Activated B cell treated with CpG ODN at 0.5 μM for 24 hours (primary cell): ENCODE results near the gene SLC1A2. TPM values are rescaled to one million over a fixed set of nuclear protein-coding genes. Genes with fewer than 3 reads are reported as not detected.

Source experiments
- ATAC-seq: fragments of 200-7000 bp; cut with Tn5 transposase; one replicate; pipeline ENCODE4 v1.10.0; 2021; ENCODE audit warnings: low read depth, mild to moderate bottlenecking, moderate library complexity
- CTCF ChIA-PET: fragments of 350-600 bp; sonication (Branson Sonifier 250); formaldehyde crosslinking; loops from one replicate; lab custom pipeline; 2021; ENCODE audit warnings: antibody characterized with exemption; lab: Charles Lee
- POLR2A ChIA-PET: fragments of 350-600 bp; sonication (Branson Sonifier 250); formaldehyde crosslinking; loops from one replicate; lab custom pipeline; 2021; ENCODE audit warnings: antibody characterized with exemption; lab: Charles Lee
- DNase-seq: peaks from one replicate; pipeline ENCODE4 v3.0.0; 2022
- H3K27ac Mint-ChIP-seq: one replicate; pipeline ENCODE4 v1.8.0; 2020; ENCODE audit warnings: mixed read lengths
- H3K27me3 Mint-ChIP-seq: one replicate; pipeline ENCODE4 v1.8.0; 2021; ENCODE audit warnings: mixed read lengths
- H3K36me3 Mint-ChIP-seq: one replicate; pipeline ENCODE4 v1.8.0; 2021; ENCODE audit warnings: low read depth, mixed read lengths
- H3K4me1 Mint-ChIP-seq: one replicate; pipeline ENCODE4 v1.8.0; 2021; ENCODE audit warnings: mixed read lengths
- H3K4me3 Mint-ChIP-seq: one replicate; pipeline ENCODE4 v1.8.0; 2020; ENCODE audit warnings: mild to moderate bottlenecking, mixed read lengths
- H3K9me3 Mint-ChIP-seq: one replicate; pipeline ENCODE4 v1.8.0; 2020; ENCODE audit warnings: mixed read lengths
- CTCF ChIP-seq: fragments of 200-600 bp; IDR thresholded peaks from one replicate; pipeline ENCODE4 v1.8.0; 2022; ENCODE audit warnings: antibody characterized with exemption, mild to moderate bottlenecking
- intact Hi-C: fragments of 100-400 bp; cut with micrococcal nuclease; formaldehyde crosslinking; loops from one replicate; pipeline ENCODE4 v1.15.1; 2024
- total RNA-seq: library from RNA; stranded (reverse); gene quantifications from 2 replicates; pipeline ENCODE4 v1.2.3, GENCODE V29; 2022

SLC1A2 gene
- total RNA-seq, 1 donor from 2014 or later = not detected

- TF ChIP-seq CTCF = no peak
- no peak for DNase-seq
- H3K4me1 Mint-ChIP-seq = no peaks in the 10 kb centered on the region
- H3K27ac Mint-ChIP-seq = no peak overlapping the region
- no peak for ATAC-seq
- no peaks in the 10 kb centered on the region for H3K27me3 Mint-ChIP-seq
- CTCF ChIA-PET = no interaction called here
- no peaks in the 10 kb centered on the region for H3K36me3 Mint-ChIP-seq
- H3K9me3 Mint-ChIP-seq = no peaks in the 10 kb centered on the region
- intact Hi-C loops = no loop called here
- no peak overlapping the region for H3K4me3 Mint-ChIP-seq
- POLR2A ChIA-PET = no interaction called here
Measured at GRCh38 chr11:35365395-35365794, 54.0 kb downstream of the SLC1A2 start.

GRCh38 chr11:35363854-35364780 lies 55.2 kb downstream of the SLC1A2 start:
- no peak for TF ChIP-seq CTCF
- no peak overlapping the region for H3K27ac Mint-ChIP-seq
- POLR2A ChIA-PET = interaction anchor here (0.6 kb wide), 1 partner anchor 150 kb away, joined by 3 read pairs; no protein-coding TSS in a partner anchor

GRCh38 chr11:35363246-35363801 lies 56.0 kb downstream of the SLC1A2 start:
- Mint-ChIP-seq H3K4me1 (no peaks in the 10 kb centered on the region), H3K4me3 (no peak overlapping the region), H3K9me3 (no peaks in the 10 kb centered on the region), H3K27me3 (no peaks in the 10 kb centered on the region), H3K27ac (no peak overlapping the region), H3K36me3 (no peaks in the 10 kb centered on the region)
- POLR2A ChIA-PET = no interaction called here
- ATAC-seq (no peak), DNase-seq (no peak)
- no peak for TF ChIP-seq CTCF
- CTCF ChIA-PET = no interaction called here
- intact Hi-C loops = no loop called here

More at GRCh38 chr11:35363854-35364780, 55.2 kb downstream of the SLC1A2 start:
- intact Hi-C loops = no loop called here
- CTCF ChIA-PET = no interaction called here
- DNase-seq = no peak
- H3K27me3 Mint-ChIP-seq = no peaks in the 10 kb centered on the region
- no peaks in the 10 kb centered on the region for H3K36me3 Mint-ChIP-seq
- no peak for ATAC-seq
- H3K4me3 Mint-ChIP-seq = no peak overlapping the region
- H3K9me3 Mint-ChIP-seq = no peaks in the 10 kb centered on the region
- H3K4me1 Mint-ChIP-seq = no peaks in the 10 kb centered on the region

GRCh38 chr11:35362521-35362980 lies 56.8 kb downstream of the SLC1A2 start:
- ChIA-PET POLR2A (no interaction called here), CTCF (no interaction called here)
- no peak for DNase-seq
- H3K36me3 Mint-ChIP-seq = no peaks in the 10 kb centered on the region
- H3K27me3 Mint-ChIP-seq = no peaks in the 10 kb centered on the region
- no peak overlapping the region for H3K27ac Mint-ChIP-seq
- no peaks in the 10 kb centered on the region for H3K9me3 Mint-ChIP-seq
- no peak overlapping the region for H3K4me3 Mint-ChIP-seq
- no peaks in the 10 kb centered on the region for H3K4me1 Mint-ChIP-seq
- ATAC-seq = no peak
- TF ChIP-seq CTCF = no peak
- intact Hi-C loops = no loop called here

- Mint-ChIP-seq H3K4me1 (no peaks in the 10 kb centered on the region), H3K9me3 (no peaks in the 10 kb centered on the region), H3K36me3 (no peaks in the 10 kb centered on the region), H3K4me3 (no peak overlapping the region), H3K27ac (no peak overlapping the region), H3K27me3 (no peaks in the 10 kb centered on the region)
- intact Hi-C loops = no loop called here
- ATAC-seq (no peak), DNase-seq (no peak)
- no peak for TF ChIP-seq CTCF
- POLR2A ChIA-PET = no interaction called here
- CTCF ChIA-PET = no interaction called here
Measured at GRCh38 chr11:35360055-35360530, 59.3 kb downstream of the SLC1A2 start.
